ENCODE results near the gene LONRF2. TPM values are rescaled to one million over a fixed set of nuclear protein-coding genes. Genes with fewer than 3 reads are reported as not detected.

Gene LONRF2
- total and polyA plus RNA-seq, 2 of the 4 experiments (the other 2 are of a cell fraction), result 0.19 to 0.54 TPM

DNA sequence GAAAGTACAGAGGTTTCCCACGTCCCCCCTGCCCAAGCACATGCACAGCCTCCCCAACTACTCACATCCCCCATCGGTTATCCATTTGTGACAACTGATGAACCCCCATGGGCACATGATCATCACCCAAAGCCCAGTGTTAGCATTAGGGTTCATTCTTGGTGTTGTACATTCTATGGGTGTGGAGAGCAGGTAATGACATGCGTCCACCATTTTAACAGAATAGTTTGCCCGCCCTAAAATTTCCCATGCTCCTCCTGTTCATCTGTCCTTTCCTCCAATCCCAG is 74.3 kb downstream of the LONRF2 start:
- POLR2A ChIA-PET (ENCODE audit: unreplicated experiment), result no interaction called here
- in situ Hi-C loops (cut with MboI; ENCODE audit: low sequenced_read_pairs), result loop anchor here (10.0 kb wide), 1 partner anchor 523 kb away; no protein-coding TSS in a partner anchor

More for the DNA sequence above, 74.3 kb downstream of the LONRF2 start:
- Histone ChIP-seq H4K8ac (ENCODE audit: low read depth in 2 of 2, low read length in 2 of 2) (no peak overlapping the region), H2AFZ (replicated peaks; ENCODE audit: low read length, poor library complexity) (no peak overlapping the region), H3K36me3 (ENCODE audit: control insufficient read depth, insufficient read depth, low read length) (no peaks in the 10 kb centered on the region), H3K79me1 (ENCODE audit: low read depth in 1 of 2, low read length in 2 of 2) (no peaks in the 10 kb centered on the region), H2BK120ac (ENCODE audit: low read depth, low read length) (no peak overlapping the region), H2AK5ac (ENCODE audit: low read depth, low read length) (no peak overlapping the region), H3K14ac (replicated peaks; ENCODE audit: low read depth, low read length) (no peak overlapping the region), H2BK20ac (ENCODE audit: low read depth, low read length) (no peak overlapping the region), H3K23ac (ENCODE audit: low read depth, low read length) (no peak overlapping the region), H3K56ac (ENCODE audit: extremely low read depth, insufficient read depth, low read length) (no peak overlapping the region), H3K4me2 (ENCODE audit: low read depth, low read length) (no peak overlapping the region), H4K91ac (ENCODE audit: insufficient read depth, low read depth, low read length) (no peak overlapping the region), H2BK15ac (ENCODE audit: low read depth, low read length) (no peak overlapping the region), H3K9me1 (ENCODE audit: insufficient read depth, low read length) (peaks cover 15% of the 10 kb centered on the region; the same call in 1 of the 2 replicates), H3K4me3 (ENCODE audit: insufficient read depth, low read depth, low read length) (no peak overlapping the region), H3K4ac (ENCODE audit: low read depth, low read length) (no peak overlapping the region), H4K20me1 (ENCODE audit: insufficient read depth, low read length) (no peaks in the 10 kb centered on the region), H3K9ac (ENCODE audit: low read depth, low read length) (no peak overlapping the region), H3K9me3 (ENCODE audit: control insufficient read depth, insufficient read depth, low read length) (peaks cover 4% of the 10 kb centered on the region), H3K27ac (ENCODE audit: insufficient read depth, low read length) (no peak overlapping the region), H3K18ac (ENCODE audit: low read depth, low read length) (no peak overlapping the region), H3K27me3 (ENCODE audit: control insufficient read depth, insufficient read depth, low read length) (0 out of 2 replicates have a peak, but pooled peaks cover 2% of the 10 kb centered on the region), H4K5ac (ENCODE audit: low read depth, low read length) (no peak overlapping the region), H2BK5ac (ENCODE audit: low read depth, low read length, poor library complexity, severe bottlenecking) (no peak overlapping the region), H3K4me1 (ENCODE audit: control insufficient read depth, insufficient read depth, low read length) (peaks cover 9% of the 10 kb centered on the region), H2AK9ac (replicated peaks; ENCODE audit: low read depth, low read length, poor library complexity) (no peak overlapping the region)
- no peak for DNase-seq
- dilution Hi-C loops (cut with HindIII; ENCODE audit: low sequenced_read_pairs, unreplicated experiment), result no loop called here
- 83% methylated on average over 1 of the region's 4 CpGs; no CpG with 5 or more reads in 1 of the 2 experiments for WGBS, 2 experiments (ENCODE audit: extremely low coverage in 2 of 2, insufficient read length in 1 of 2)
- intact Hi-C loops (cut with micrococcal nuclease), result loop anchor here (10.0 kb wide), 1 partner anchor 433 kb away; no protein-coding TSS in a partner anchor
- BruUV-seq (replicated peaks), result no TSS peak
- TF ChIP-seq MXI1 (IDR thresholded peaks at IDR 0.05; ENCODE audit: borderline replicate concordance, low read depth, low read length) (no peak), POLR2A (IDR thresholded peaks at IDR 0.05; ENCODE audit: low read depth, low read length) (no peak), NFE2L2 (IDR thresholded peaks at IDR 0.05; ENCODE audit: low read depth, low read length) (no peak), CEBPB (IDR thresholded peaks at IDR 0.05; ENCODE audit: low read depth, low read length) (no peak), BHLHE40 (IDR thresholded peaks at IDR 0.05; ENCODE audit: low read depth, low read length) (no peak), RFX5 (IDR thresholded peaks at IDR 0.05; ENCODE audit: low read depth, low read length) (no peak), RCOR1 (IDR thresholded peaks at IDR 0.05; ENCODE audit: insufficient replicate concordance, low read length) (no peak), FOS (IDR thresholded peaks at IDR 0.05; ENCODE audit: low read depth, low read length) (no peak), CTCF (conservative IDR thresholded peaks at IDR 0.05; ENCODE audit: low read depth, low read length) (no peak), RAD21 (IDR thresholded peaks at IDR 0.05; ENCODE audit: low read length) (no peak), MAFK (IDR thresholded peaks at IDR 0.05; ENCODE audit: low read depth, low read length) (no peak), MAZ (IDR thresholded peaks at IDR 0.05; ENCODE audit: borderline replicate concordance, low read depth, low read length) (no peak), CHD1 (IDR thresholded peaks at IDR 0.05; ENCODE audit: low read depth, low read length) (no peak), SMC3 (IDR thresholded peaks at IDR 0.05; ENCODE audit: low read depth, low read length) (no peak)
- TF ChIP-seq, protein P1, sequence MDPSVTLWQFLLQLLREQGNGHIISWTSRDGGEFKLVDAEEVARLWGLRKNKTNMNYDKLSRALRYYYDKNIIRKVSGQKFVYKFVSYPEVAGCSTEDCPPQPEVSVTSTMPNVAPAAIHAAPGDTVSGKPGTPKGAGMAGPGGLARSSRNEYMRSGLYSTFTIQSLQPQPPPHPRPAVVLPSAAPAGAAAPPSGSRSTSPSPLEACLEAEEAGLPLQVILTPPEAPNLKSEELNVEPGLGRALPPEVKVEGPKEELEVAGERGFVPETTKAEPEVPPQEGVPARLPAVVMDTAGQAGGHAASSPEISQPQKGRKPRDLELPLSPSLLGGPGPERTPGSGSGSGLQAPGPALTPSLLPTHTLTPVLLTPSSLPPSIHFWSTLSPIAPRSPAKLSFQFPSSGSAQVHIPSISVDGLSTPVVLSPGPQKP (IDR thresholded peaks at IDR 0.05; ENCODE audit: borderline replicate concordance, low read depth, low read length), result no peak
- TF ChIP-seq, protein P2, sequence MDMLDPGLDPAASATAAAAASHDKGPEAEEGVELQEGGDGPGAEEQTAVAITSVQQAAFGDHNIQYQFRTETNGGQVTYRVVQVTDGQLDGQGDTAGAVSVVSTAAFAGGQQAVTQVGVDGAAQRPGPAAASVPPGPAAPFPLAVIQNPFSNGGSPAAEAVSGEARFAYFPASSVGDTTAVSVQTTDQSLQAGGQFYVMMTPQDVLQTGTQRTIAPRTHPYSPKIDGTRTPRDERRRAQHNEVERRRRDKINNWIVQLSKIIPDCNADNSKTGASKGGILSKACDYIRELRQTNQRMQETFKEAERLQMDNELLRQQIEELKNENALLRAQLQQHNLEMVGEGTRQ (IDR thresholded peaks at IDR 0.05; ENCODE audit: low read depth, low read length), result no peak
- ATAC-seq (ENCODE audit: low read depth), result no peak
- CTCF ChIA-PET, result no interaction called here

Measured in IMR-90 (cell line).